ENCODE measurements around the gene XRCC4.
A peak's percentile ranks its signal among the peaks of the same experiment; 100 is the strongest.

Gene XRCC4

DNA sequence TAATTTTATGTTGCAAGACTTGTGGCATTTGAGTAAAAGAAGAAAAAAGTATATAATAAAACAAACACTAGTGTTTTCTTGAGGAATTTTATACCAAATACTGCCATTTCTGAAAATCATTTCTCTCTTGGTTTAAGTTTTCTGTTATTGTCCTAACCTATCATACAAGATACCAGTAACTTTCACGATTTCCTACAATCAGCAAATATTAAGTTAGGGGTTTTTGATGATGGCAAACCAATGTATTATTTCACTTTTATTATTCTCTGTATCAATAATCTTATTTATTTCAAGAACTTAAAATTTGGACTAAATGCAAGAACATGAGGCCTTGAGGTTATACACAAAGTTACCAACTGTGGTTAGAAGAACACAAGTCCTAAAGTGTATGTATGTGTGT, 285.2 kb downstream of the XRCC4 start:
- DNase-seq: no peak
- in situ Hi-C loops (cut with MboI; ENCODE audit: low pct_unique_long_range_greater_than_20kb, low sequenced_read_pairs): no loop called here

DNA sequence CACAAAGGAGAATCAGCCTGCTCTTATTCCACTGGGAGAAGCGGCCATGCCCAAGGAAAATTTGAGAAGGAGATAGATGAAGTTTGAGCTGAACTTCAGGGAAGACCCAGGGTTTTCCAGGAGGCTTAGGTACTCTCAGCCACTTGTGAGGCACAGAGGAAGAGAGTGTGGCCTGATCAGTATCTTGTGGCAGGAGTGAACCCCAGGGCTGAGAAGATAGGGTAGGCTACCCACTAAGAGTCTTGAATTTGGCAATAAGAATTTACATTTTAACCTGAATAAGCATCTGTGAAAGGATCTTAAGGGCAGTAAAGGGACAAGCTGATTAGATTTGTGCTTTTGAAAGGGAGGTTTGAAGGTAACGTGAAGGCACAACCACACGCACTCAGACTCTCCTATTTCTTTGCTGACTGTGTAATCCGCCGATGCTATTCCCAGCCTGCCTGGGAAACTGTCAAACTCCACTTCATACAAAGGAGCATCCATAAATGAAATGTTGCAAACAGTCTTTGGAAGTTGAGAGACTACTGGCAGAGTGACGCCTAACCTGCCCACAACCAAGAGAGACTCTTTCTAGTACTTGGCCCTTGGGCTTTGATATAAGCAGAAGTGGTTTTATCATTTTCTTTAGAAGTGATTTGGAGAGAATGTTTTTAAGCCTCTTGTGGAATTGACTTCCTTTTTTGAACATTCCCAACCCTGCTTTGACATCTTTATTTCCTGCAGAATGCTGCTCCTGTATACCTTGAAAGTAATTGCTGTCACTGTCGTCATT, 286.0 kb downstream of the XRCC4 start:
- DNase-seq: no peak
- in situ Hi-C loops (cut with MboI; ENCODE audit: low pct_unique_long_range_greater_than_20kb, low sequenced_read_pairs): no loop called here

DNA sequence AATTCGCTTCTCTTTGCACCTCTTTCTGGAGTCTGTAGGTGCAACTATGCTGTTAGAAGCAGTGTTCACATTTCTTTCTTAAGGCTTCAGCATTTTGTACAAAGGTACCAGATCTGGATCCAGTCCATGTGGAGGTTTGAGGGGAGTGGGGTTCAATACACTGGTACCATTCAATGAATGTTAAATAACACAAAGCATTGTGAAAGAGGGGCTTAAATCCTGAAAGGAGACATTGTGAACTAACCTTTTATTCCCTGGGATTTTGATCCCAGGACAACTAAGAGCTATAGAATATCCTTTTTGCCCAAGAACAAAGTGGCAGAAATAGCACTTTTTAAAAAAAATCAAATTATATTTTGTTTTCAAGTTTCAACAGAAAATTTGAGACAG, 286.5 kb downstream of the XRCC4 start:
- in situ Hi-C loops (cut with MboI; ENCODE audit: low pct_unique_long_range_greater_than_20kb, low sequenced_read_pairs): no loop called here
- DNase-seq: no peak

DNA sequence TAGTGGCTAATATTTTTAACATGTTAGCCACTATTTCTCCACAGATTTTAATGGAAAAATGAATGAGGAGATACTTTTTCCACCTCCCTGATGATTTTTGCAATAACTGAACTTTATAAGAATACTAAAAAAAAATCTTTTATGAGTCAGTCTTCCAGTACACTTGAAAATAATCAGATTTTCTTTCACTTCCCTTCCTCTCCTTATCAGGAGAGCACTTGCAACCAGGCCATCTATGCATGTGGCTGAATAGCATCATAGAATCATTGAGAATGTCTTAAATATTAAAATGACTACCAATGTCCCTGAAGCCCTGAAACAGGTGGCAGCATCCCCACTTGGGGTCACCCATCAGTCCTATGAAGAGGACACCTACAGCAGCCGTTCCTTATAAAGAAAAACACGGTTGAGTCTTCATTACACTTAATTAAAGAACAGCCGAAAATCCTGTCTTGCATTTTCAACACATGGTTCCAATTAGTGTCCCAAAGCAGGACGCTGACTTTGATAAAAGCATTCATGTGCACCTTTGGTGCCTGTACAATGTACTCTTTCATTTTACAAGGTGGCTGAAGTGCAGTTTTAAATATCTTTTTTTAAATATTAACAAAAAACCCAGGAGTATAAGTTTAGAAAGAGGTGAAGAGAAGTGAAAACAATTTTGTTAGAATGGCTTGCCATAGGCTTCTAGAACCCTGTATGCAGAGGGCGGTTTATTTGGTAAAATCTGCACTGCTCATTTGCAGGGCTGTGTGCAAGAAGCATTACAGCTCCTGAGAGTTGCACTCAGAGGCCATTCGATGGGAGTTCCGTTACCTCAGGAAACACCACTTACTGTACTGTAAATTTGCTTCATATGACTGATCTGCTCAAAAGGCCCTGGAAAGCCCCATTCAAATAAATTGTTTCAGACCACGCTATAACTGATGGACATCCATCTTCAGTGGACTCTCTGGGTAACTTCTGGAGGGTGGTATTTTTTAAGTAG, 287.3 kb downstream of the XRCC4 start:
- in situ Hi-C loops (cut with MboI; ENCODE audit: low pct_unique_long_range_greater_than_20kb, low sequenced_read_pairs): no loop called here
- DNase-seq: no peak

DNA sequence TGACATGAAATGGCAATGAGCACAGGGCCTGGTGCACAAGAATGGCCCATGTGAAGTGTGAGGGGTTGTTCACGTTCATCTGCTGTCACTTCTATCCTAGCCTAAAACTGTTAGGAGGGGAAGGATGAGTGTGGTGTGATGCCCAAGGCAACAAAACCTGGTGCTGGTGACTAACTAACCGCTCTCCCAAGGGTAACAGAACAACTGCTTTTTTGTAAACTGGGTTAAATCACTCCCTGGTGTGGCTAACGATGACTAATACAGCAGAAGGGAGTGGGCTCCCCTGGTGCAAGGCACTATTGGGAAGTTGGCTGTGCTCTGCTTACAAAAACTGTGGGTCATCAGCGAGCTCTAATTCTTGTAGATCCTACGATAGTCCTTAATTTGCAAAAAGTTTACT, 291.0 kb downstream of the XRCC4 start:
- DNase-seq: no peak
- in situ Hi-C loops (cut with MboI; ENCODE audit: low pct_unique_long_range_greater_than_20kb, low sequenced_read_pairs): no loop called here

DNA sequence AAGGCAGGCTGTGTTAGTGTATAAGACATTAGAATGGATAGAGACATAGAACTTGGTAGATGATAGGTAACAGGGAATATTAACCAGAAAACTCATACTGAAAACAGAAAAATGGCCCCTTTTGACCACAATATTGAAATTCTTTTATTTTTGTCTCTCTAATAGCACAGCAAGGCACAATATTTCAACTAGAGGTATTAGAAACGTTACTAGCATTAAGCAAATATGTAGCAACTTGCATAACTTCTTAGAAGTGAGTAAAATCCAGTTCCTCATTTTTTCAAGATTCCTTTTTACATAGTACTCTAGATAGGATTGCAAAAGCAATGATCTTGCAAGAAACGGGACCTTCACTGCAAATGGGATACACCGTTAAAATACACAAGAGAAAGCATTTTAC, 291.5 kb downstream of the XRCC4 start:
- peak; percentile 31 for DNase-seq
- in situ Hi-C loops (cut with MboI; ENCODE audit: low pct_unique_long_range_greater_than_20kb, low sequenced_read_pairs): no loop called here

DNA sequence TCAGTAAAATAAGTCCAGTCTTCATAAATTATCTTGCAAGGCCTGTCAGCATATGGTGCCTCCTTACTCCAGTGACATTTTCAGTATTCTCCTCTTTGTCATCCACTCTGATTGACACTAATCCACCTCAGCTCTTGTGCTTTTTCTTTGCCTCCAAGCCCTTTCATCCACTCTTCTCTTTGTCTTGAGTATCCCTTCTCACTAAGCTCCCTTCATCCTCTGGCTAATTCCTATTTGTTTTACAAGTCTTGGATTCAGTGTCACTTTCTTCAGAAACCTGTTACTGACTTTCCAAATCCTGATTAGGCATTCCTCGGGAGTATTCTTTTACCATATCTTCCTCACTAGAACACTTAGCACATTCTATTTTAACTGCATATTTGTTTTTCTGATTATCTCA, 293.6 kb downstream of the XRCC4 start:
- no peak for DNase-seq
- in situ Hi-C loops (cut with MboI; ENCODE audit: low pct_unique_long_range_greater_than_20kb, low sequenced_read_pairs): no loop called here

DNA sequence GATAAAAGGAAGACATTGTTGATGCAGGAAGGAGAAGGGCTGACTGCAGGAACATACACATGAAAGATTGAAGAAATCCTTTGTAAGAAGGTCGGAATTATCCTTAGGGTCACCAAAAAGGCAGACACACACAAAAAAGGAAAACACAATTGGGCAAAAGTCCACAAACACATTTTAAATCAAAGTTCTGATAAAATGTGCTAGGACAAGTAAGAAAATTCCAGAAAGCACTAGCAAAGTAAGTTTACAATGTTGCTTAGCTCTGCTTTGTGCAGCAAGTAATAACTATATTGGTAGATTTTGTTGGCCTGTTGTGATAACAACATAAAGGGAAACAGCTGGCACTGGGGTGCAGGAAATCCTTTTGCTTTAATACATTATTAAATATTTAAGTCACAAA, 294.4 kb downstream of the XRCC4 start:
- in situ Hi-C loops (cut with MboI; ENCODE audit: low pct_unique_long_range_greater_than_20kb, low sequenced_read_pairs): no loop called here
- DNase-seq: no peak

DNA sequence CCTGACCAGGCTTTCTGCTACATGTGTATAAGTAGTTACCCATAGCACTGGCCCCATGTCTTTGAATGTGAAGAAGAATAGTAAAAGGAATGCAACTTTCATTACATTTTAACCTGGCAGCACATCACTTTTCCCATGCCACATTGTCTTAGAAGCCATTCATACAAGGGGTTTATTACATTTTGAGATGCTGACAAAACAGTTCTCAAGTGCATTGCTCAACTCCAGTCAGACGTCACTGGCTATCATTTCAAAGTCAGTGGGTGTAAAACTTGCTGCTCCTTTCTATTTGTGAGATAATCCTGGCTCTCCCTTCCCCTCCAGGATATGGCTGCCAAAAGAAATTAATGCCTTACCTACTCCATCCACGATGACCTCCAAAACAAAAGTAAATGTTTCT, 297.2 kb downstream of the XRCC4 start:
- in situ Hi-C loops (cut with MboI; ENCODE audit: low pct_unique_long_range_greater_than_20kb, low sequenced_read_pairs): no loop called here
- DNase-seq: no peak

DNA sequence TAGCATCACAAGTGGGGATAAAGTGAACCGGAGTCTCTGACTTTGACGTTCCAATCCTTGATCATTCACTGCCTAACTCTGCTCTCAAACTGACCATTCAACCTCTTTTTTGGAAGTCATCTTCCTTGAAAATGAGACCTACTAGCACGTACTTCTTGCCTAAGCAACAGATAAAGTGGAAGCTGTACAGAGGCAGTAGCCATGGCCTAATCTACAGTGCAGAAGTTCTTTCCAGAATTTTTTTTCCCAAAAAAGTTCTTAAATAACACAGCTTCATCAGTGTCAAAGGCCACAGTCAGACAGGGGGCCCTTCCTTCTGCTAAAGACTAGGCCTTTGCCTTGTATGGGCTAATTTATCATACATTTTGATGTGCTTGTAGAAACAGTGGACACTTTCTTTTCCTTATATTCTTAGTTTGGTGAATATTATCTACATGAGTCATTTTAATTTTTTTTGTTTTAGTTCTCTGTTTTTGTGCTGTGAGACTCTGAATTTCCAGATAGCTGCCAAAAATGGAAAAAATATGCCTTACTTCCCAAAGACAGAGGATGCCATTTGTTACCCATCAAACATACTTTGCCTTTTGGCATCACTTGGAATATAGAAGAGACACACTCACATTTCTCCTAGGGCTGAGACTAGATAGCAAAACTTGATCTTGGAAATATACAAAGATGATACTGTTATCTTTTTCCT, 297.9 kb downstream of the XRCC4 start:
- DNase-seq: no peak

DNA sequence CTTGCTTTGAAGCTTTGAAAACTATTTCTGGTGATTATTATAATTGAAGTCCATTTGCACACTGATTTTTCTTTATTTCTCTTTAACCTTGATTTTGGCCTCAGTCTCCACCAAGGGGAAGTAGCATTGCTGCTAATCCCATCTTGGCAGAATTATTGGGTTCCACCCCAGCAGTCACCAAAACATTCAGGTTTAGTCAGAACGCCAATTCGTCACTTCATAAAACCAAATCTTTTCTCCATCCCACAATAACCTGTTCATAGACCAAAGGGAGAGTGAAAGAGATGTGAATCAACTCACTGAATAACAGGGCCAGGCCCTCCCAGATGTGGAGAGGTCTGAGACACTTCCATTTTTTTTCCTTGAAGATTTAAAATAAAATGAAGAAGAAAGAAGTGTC, 299.1 kb downstream of the XRCC4 start:
- DNase-seq: no peak

More for the DNA sequence above, 297.9 kb downstream of the XRCC4 start:
- in situ Hi-C loops (cut with MboI; ENCODE audit: low pct_unique_long_range_greater_than_20kb, low sequenced_read_pairs): no loop called here

DNA sequence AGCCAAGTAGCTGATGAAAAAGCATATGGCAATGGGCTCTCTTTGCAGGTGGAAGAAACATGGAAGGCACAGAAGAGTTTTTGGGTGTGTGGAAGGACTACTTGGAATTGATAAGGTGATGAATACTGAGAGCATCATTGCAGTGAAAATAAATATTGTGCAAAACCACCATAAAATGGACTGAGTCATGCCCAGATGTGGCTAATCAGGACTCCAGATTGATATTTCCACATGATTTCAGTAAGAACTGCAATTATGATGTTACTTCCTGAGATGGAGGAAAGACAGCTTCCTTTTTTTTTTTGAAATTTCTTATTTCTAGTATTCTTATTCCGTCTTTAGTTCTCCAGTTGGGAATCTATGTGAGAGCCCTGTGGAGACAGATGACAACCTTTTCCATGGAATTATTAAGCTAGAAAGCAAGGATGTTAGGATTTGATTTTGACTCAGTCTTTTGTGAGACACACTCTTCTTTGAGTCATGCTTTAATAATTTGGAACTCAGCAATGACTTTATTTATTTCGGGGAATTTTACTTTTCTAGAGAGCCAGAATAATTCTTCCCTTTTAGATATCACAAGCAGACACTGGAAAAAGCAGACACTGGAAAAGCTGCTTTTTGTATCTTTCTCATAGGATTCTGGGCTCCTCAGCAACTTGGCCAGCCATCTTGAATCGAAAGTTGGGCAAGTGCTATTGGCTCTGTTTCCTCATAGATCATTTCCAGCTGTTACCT, 300.0 kb downstream of the XRCC4 start:
- in situ Hi-C loops (cut with MboI; ENCODE audit: low pct_unique_long_range_greater_than_20kb, low sequenced_read_pairs): no loop called here
- no peak for DNase-seq

More for the DNA sequence above, 299.1 kb downstream of the XRCC4 start:
- in situ Hi-C loops (cut with MboI; ENCODE audit: low pct_unique_long_range_greater_than_20kb, low sequenced_read_pairs): no loop called here

DNA sequence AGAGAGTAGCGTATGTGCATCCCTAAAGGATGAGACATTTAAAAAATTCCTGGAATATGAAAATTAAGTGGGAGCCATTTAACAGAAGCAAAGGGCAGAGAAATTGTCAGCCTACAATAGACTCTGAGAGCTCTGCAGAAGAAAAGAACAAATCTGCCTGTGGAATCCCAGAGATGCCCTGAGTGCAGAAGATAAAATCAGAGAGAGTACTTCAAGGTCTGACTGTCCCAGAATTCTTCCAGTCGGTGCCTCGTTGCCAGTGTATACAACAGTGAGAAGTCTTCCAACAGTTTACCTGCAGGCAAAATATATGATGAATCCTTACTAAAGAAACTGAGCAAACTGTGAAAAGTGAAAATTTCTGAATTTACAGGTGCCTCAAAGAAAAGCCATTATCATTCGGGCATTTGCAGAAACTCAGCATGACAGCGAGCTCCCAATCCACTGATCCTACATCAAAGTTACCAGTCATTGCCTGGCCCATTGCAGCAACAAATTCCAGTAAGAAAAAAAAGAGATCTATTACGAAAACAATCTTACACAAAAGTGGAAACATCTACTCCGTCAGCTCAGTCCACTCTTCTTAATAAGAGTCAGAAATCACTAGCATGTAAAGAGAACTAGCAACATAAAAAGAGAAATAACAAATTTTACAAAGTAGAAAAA, 301.4 kb downstream of the XRCC4 start:
- in situ Hi-C loops (cut with MboI; ENCODE audit: low pct_unique_long_range_greater_than_20kb, low sequenced_read_pairs): no loop called here
- no peak for DNase-seq

DNA sequence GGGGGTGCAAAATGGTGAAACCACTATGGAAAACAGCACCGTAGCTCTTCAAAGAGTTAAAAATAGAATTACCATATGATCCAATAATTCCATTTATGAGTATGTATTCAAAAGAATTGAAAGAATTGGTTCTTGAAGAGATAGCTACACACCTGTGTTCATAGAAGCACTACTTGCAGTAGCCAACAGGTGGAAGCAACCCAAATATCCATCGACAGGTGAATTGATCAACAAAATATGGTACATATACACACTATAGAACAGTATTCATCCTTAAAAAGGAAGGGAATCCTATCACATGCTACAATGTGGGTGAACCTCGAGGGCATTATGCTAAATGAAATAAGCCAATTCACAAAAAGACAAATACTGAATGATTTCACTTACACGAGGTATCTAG, 308.5 kb downstream of the XRCC4 start:
- no peak for DNase-seq
- in situ Hi-C loops (cut with MboI; ENCODE audit: low pct_unique_long_range_greater_than_20kb, low sequenced_read_pairs): no loop called here

DNA sequence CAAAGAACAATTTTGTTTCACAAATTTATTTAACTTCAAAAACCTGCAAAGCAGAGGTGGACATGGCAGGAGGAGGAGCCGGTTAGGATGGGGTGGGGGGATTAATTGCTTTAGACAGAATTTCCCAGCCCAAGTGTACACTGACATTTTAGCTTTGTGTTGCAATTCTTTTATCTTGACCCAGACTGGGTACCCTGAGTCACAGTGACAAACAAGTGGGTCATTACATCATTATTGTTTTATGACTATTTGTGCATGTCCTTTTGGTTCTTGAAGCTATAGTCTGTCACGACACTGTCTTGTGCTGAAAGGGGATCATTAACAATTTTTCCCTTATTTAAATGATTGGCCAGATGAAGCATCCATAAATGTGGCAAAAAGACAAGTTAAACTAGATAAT, 309.7 kb downstream of the XRCC4 start:
- in situ Hi-C loops (cut with MboI; ENCODE audit: low pct_unique_long_range_greater_than_20kb, low sequenced_read_pairs): no loop called here
- DNase-seq: no peak

DNA sequence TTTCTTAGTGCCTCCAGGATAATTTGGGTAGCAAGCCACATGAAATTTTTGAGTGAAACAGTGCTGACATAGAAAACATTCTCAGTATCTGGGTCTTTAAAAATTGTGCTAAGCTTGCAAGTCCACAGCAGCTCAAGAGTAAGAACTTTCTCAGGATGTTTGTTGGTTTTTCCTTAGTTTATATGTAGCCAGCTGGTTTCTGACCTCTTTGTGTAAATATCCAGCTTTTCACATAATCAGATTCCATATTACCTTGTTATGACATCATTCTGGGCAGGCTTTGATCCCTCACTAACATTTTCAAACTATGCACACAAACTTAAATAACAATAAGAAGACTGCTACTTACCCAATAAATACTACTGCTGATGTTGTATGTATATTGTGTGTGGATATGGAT, 311.3 kb downstream of the XRCC4 start:
- DNase-seq: no peak
- in situ Hi-C loops (cut with MboI; ENCODE audit: low pct_unique_long_range_greater_than_20kb, low sequenced_read_pairs): no loop called here

DNA sequence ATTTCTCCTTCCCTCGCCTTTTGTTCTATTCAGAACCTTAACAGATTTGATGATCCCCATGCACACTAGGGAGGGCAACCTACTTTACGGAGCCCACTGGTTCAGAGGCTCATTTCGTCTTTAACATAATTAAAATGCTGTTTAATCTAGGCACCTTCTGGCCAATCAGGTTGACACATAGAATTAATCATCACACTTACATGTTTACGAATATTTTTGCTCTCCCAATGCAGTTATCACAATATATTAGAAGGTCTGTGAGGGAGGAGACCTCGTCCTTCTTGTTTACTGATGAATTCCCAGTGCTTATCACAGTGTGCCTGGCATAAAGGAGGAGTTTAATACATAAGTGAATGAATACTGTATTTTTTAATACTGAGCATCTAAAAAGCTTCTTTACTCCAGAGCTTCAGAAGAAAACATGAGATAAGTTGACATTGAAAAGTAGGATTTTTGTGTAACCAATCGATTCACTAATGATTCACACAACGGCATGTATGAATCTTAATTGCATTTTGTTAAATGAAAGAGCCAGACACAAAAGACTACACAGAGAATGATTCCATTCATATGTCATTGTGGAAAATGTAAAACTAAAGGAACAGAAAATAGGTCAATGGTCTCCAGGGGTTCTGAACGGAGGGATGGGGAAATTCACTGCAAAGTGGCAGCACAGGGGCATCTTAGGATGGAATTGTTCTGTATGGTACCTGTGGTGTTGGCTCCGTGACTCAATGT, 315.6 kb downstream of the XRCC4 start:
- no peak for DNase-seq
- in situ Hi-C loops (cut with MboI; ENCODE audit: low pct_unique_long_range_greater_than_20kb, low sequenced_read_pairs): no loop called here

DNA sequence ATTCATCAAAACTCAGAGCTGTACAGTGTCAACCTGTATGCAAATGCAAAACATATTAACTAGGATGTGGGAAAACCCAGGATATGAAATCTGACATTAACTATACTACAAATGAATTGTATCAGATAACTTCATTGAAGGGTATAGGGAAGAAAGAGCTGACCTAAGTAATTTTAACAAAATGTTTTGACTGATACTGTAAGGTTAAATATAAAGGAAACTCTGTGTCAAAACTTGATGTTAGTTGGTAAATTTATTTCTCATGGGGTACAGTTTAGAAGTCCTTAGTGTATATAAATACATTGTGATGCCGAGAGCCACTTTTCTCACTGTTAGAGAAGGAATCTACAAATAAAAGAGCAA, 316.1 kb downstream of the XRCC4 start:
- in situ Hi-C loops (cut with MboI; ENCODE audit: low pct_unique_long_range_greater_than_20kb, low sequenced_read_pairs): no loop called here
- no peak for DNase-seq
